ENCODE data around the gene ASB1. TPM values are rescaled to one million over a fixed set of nuclear protein-coding genes. Genes with fewer than 3 reads are reported as not detected.
A peak's percentile ranks its signal among the peaks of the same experiment; 100 is the strongest.

The ASB1 gene
- total RNA-seq, 1 experiment from 2014 or later: 46.0 TPM

DNA sequence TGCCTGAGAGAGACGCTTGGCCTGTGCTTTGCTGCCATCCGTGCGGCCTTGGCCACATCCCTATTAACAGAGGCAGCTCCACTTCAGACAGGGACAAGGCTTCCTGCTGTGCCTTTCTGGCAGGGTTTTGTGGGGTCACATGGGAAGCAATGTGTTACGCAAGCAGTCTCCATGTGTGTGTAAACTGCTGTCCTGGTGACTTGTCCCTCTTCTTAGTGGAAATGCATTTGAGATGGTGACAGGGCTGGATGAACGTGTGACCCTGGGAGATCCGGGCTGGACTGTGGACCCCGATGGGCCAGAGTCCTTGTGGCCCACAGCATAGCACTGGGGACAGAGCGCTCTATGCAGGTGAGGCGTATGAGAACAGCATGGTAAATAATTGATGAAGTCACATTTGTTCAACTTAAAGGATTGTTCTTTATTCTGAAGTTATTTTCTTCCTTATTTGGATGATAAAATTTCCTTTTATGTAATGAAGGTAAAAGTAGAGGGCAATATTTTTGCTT is 23.2 kb downstream of the ASB1 start:
- H3K18ac ChIP-seq (ENCODE audit: insufficient read length, low read depth, low read length): no peak overlapping the region
- Mint-ChIP-seq H3K27ac (peak overlapping the region in 1 of 3 experiments; percentile 35; a peak in 1 of 7 replicates), H3K4me1 (no peaks in the 10 kb centered on the region), H3K4me3 (no peak overlapping the region), H3K27me3 (ENCODE audit: low read depth) (no peaks in the 10 kb centered on the region), H3K9me3 (no peaks in the 10 kb centered on the region), H3K36me3 (ENCODE audit: insufficient read depth in 1 of 3, low read depth in 3 of 3) (peaks cover 59 to 73% (median 69%) of the 10 kb centered on the region in 3 experiments)
- no peak overlapping the region for H2BK15ac ChIP-seq (ENCODE audit: low read depth, low read length)
- no peak overlapping the region for H2AK5ac ChIP-seq (ENCODE audit: insufficient read length, low read length)
- no peak overlapping the region for H3K4me2 ChIP-seq (ENCODE audit: insufficient read depth, insufficient read length, low read length)
- no peak overlapping the region for H3K23ac ChIP-seq (ENCODE audit: insufficient read length, low read depth, low read length)
- H2BK20ac ChIP-seq (ENCODE audit: low read depth, low read length, poor library complexity, severe bottlenecking): no peak overlapping the region
- H2BK120ac ChIP-seq (ENCODE audit: low read depth, low read length, poor library complexity, severe bottlenecking): no peak overlapping the region
- H3K79me1 ChIP-seq (ENCODE audit: insufficient read depth, low read depth, low read length, poor library complexity, severe bottlenecking): no peaks in the 10 kb centered on the region
- H3K79me2 ChIP-seq (ENCODE audit: insufficient read depth, low read length): no peaks in the 10 kb centered on the region
- H3K4me1 ChIP-seq (ENCODE audit: insufficient read depth, low read length): no peaks in the 10 kb centered on the region
- H3K9me3 ChIP-seq (ENCODE audit: control insufficient read depth, low read depth, low read length): no peaks in the 10 kb centered on the region
- no CpG with 5 or more reads among the region's 9 CpGs for WGBS (ENCODE audit: extremely low coverage, insufficient read length, low lambda C conversion rate)
- H3K27ac ChIP-seq (ENCODE audit: insufficient read length, low read depth, low read length): no peak overlapping the region
- H4K20me1 ChIP-seq (ENCODE audit: control insufficient read depth, insufficient read depth, insufficient read length): no peaks in the 10 kb centered on the region
- H3K9ac ChIP-seq (ENCODE audit: extremely low read depth, insufficient read length, low read length): no peak overlapping the region
- no peak for DNase-seq
- no peak overlapping the region for H3K56ac ChIP-seq (ENCODE audit: insufficient read length, low read depth, low read length)
- H4K5ac ChIP-seq (ENCODE audit: insufficient read length, low read depth, low read length): no peak overlapping the region
- no peaks in the 10 kb centered on the region for H3K27me3 ChIP-seq (ENCODE audit: insufficient read depth, low read length)
- no peak overlapping the region for H4K8ac ChIP-seq (replicated peaks; ENCODE audit: insufficient read length, low read depth, low read length)
- H3K14ac ChIP-seq (ENCODE audit: insufficient read depth, low read length): no peak overlapping the region
- no peak overlapping the region for H2BK5ac ChIP-seq (ENCODE audit: insufficient read length, low read length)
- H2AFZ ChIP-seq (ENCODE audit: low read length): no peak overlapping the region
- no peak overlapping the region for H3T11ph ChIP-seq (ENCODE audit: low read length)
- H3K4ac ChIP-seq (ENCODE audit: low read depth, low read length): no peak overlapping the region
- no peaks in the 10 kb centered on the region for H3K23me2 ChIP-seq (ENCODE audit: insufficient read length, low read depth, low read length, poor library complexity, severe bottlenecking)
- no peak overlapping the region for H4K91ac ChIP-seq (ENCODE audit: insufficient read length, low read depth, low read length)
- TF ChIP-seq, protein P1, sequence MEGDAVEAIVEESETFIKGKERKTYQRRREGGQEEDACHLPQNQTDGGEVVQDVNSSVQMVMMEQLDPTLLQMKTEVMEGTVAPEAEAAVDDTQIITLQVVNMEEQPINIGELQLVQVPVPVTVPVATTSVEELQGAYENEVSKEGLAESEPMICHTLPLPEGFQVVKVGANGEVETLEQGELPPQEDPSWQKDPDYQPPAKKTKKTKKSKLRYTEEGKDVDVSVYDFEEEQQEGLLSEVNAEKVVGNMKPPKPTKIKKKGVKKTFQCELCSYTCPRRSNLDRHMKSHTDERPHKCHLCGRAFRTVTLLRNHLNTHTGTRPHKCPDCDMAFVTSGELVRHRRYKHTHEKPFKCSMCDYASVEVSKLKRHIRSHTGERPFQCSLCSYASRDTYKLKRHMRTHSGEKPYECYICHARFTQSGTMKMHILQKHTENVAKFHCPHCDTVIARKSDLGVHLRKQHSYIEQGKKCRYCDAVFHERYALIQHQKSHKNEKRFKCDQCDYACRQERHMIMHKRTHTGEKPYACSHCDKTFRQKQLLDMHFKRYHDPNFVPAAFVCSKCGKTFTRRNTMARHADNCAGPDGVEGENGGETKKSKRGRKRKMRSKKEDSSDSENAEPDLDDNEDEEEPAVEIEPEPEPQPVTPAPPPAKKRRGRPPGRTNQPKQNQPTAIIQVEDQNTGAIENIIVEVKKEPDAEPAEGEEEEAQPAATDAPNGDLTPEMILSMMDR (conservative IDR thresholded peaks at IDR 0.05): no peak
- no peak overlapping the region for H2BK12ac ChIP-seq (ENCODE audit: insufficient read length, low read depth, low read length)
